Activated T-cell treated with anti-CD3 and anti-CD28 coated beads, Interleukin-2, amount 50 U/mL, for 4 hours (primary cell): Measurements from ENCODE around the gene DUS2. TPM values are rescaled to one million over a fixed set of nuclear protein-coding genes. Genes with fewer than 3 reads are reported as not detected.

Experiments used
- ATAC-seq, 2 donors: fragments of 200-7000 bp; cut with Tn5 transposase; one replicate each; pipeline ENCODE4 v1.10.0; 2021
- DNase-seq: peaks from one replicate; pipeline ENCODE4 v3.0.0-alpha.2; 2020
- H3K27me3 Mint-ChIP-seq: one replicate; pipeline ENCODE4 v1.8.0; 2021; ENCODE audit warnings: low read depth, mixed read lengths
- H3K36me3 Mint-ChIP-seq: one replicate; pipeline ENCODE4 v1.8.0; 2022; ENCODE audit warnings: mixed read lengths; ENCODE audit not compliant: insufficient read depth
- H3K4me1 Mint-ChIP-seq: one replicate; pipeline ENCODE4 v1.8.0; 2021; ENCODE audit warnings: low read depth, mixed read lengths
- H3K4me3 Mint-ChIP-seq: one replicate; pipeline ENCODE4 v1.8.0; 2021; ENCODE audit warnings: mild to moderate bottlenecking, moderate library complexity, mixed read lengths
- H3K9me3 Mint-ChIP-seq: one replicate; pipeline ENCODE4 v1.8.0; 2021; ENCODE audit warnings: mixed read lengths
- total RNA-seq, 3 donors: library from RNA; stranded (reverse); gene quantifications; one replicate each; pipeline ENCODE4 v1.2.1, GENCODE V29; 2021

DUS2 gene
- total RNA-seq, 3 donors from 2014 or later, result 35.9 to 37.4 (median 37.1) TPM

- ATAC-seq (no peak), DNase-seq (no peak)
- Mint-ChIP-seq H3K36me3 (peaks cover 49% of the 10 kb centered on the region), H3K4me1 (peaks cover 81% of the 10 kb centered on the region), H3K4me3 (no peak overlapping the region), H3K27me3 (no peaks in the 10 kb centered on the region), H3K9me3 (no peaks in the 10 kb centered on the region)
Observed at GRCh38 chr16:68072038-68072695, 49.1 kb downstream of the DUS2 start.

- DNase-seq, result no peak
- no peak for ATAC-seq
- Mint-ChIP-seq H3K27me3 (no peaks in the 10 kb centered on the region), H3K4me1 (peaks cover 88% of the 10 kb centered on the region), H3K4me3 (peak overlapping the region; percentile 59), H3K36me3 (peaks cover 52% of the 10 kb centered on the region), H3K9me3 (no peaks in the 10 kb centered on the region)
Observed at GRCh38 chr16:68073902-68074760, 51.0 kb downstream of the DUS2 start.

GRCh38 chr16:68074850-68075555, 51.9 kb downstream of the DUS2 start:
- peaks cover 52% of the 10 kb centered on the region for H3K36me3 Mint-ChIP-seq
- peak overlapping the region; percentile 59 for H3K4me3 Mint-ChIP-seq
- H3K9me3 Mint-ChIP-seq, result no peaks in the 10 kb centered on the region
- DNase-seq (no peak), ATAC-seq (peak; percentile 44)
- no peaks in the 10 kb centered on the region for H3K27me3 Mint-ChIP-seq
- H3K4me1 Mint-ChIP-seq, result peaks cover 88% of the 10 kb centered on the region

- DNase-seq (no peak), ATAC-seq (no peak)
- Mint-ChIP-seq H3K36me3 (peaks cover 46% of the 10 kb centered on the region), H3K4me1 (peaks cover 85% of the 10 kb centered on the region), H3K9me3 (no peaks in the 10 kb centered on the region), H3K4me3 (no peak overlapping the region), H3K27me3 (no peaks in the 10 kb centered on the region)
Observed at GRCh38 chr16:68075980-68076379, 52.9 kb downstream of the DUS2 start.

- DNase-seq, result no peak
- peaks cover 42% of the 10 kb centered on the region for H3K36me3 Mint-ChIP-seq
- no peaks in the 10 kb centered on the region for H3K9me3 Mint-ChIP-seq
- ATAC-seq, result no peak
- peaks cover 85% of the 10 kb centered on the region for H3K4me1 Mint-ChIP-seq
- no peak overlapping the region for H3K4me3 Mint-ChIP-seq
- H3K27me3 Mint-ChIP-seq, result no peaks in the 10 kb centered on the region
Observed at GRCh38 chr16:68076560-68076959, 53.5 kb downstream of the DUS2 start.

- Mint-ChIP-seq H3K4me3 (no peak overlapping the region), H3K4me1 (peaks cover 85% of the 10 kb centered on the region), H3K9me3 (no peaks in the 10 kb centered on the region), H3K27me3 (no peaks in the 10 kb centered on the region), H3K36me3 (peaks cover 34% of the 10 kb centered on the region)
- no peak for ATAC-seq
- no peak for DNase-seq
Observed at GRCh38 chr16:68077866-68078700, 55.0 kb downstream of the DUS2 start.

GRCh38 chr16:68078701-68079375, 55.8 kb downstream of the DUS2 start:
- ATAC-seq (no peak), DNase-seq (no peak)
- H3K4me1 Mint-ChIP-seq, result peaks cover 89% of the 10 kb centered on the region
- peaks cover 31% of the 10 kb centered on the region for H3K36me3 Mint-ChIP-seq
- H3K4me3 Mint-ChIP-seq, result peak overlapping the region; percentile 19
- H3K27me3 Mint-ChIP-seq, result no peaks in the 10 kb centered on the region
- H3K9me3 Mint-ChIP-seq, result no peaks in the 10 kb centered on the region

- Mint-ChIP-seq H3K9me3 (no peaks in the 10 kb centered on the region), H3K36me3 (peaks cover 28% of the 10 kb centered on the region), H3K27me3 (no peaks in the 10 kb centered on the region), H3K4me1 (peaks cover 89% of the 10 kb centered on the region), H3K4me3 (peak overlapping the region; percentile 67)
- ATAC-seq (no peak), DNase-seq (no peak)
Observed at GRCh38 chr16:68079376-68079625, 56.2 kb downstream of the DUS2 start.

- DNase-seq (peak; percentile 65), ATAC-seq (peak; percentile 11 to 32)
- Mint-ChIP-seq H3K36me3 (peaks cover 24% of the 10 kb centered on the region), H3K4me1 (peaks cover 86% of the 10 kb centered on the region), H3K4me3 (peak overlapping the region; percentile 67), H3K9me3 (no peaks in the 10 kb centered on the region), H3K27me3 (no peaks in the 10 kb centered on the region)
Observed at GRCh38 chr16:68079626-68080344, 56.7 kb downstream of the DUS2 start.

- ATAC-seq (no peak), DNase-seq (no peak)
- H3K36me3 Mint-ChIP-seq, result peaks cover 9% of the 10 kb centered on the region
- no peaks in the 10 kb centered on the region for H3K27me3 Mint-ChIP-seq
- H3K4me3 Mint-ChIP-seq, result peak overlapping the region; percentile 14
- peaks cover 70% of the 10 kb centered on the region for H3K4me1 Mint-ChIP-seq
- no peaks in the 10 kb centered on the region for H3K9me3 Mint-ChIP-seq
Observed at GRCh38 chr16:68081861-68082628, 59.0 kb downstream of the DUS2 start.

GRCh38 chr16:68082629-68083238, 59.6 kb downstream of the DUS2 start:
- Mint-ChIP-seq H3K4me3 (peak overlapping the region; percentile 11), H3K4me1 (peaks cover 69% of the 10 kb centered on the region), H3K9me3 (no peaks in the 10 kb centered on the region), H3K36me3 (peaks cover 9% of the 10 kb centered on the region), H3K27me3 (no peaks in the 10 kb centered on the region)
- no peak for DNase-seq
- no peak for ATAC-seq

- Mint-ChIP-seq H3K36me3 (peaks cover 4% of the 10 kb centered on the region), H3K27me3 (no peaks in the 10 kb centered on the region), H3K4me3 (peak overlapping the region; percentile 19), H3K4me1 (peaks cover 67% of the 10 kb centered on the region), H3K9me3 (no peaks in the 10 kb centered on the region)
- ATAC-seq (no peak), DNase-seq (no peak)
Observed at GRCh38 chr16:68083239-68083781, 60.2 kb downstream of the DUS2 start.
